HG03139 (cell line): ENCODE data around the gene KCNA2.

Experiments used
- ATAC-seq: cut with Tn5 transposase; IDR thresholded peaks from one replicate; pipeline ENCODE4 v1.9.1; 2021; ENCODE audit not compliant: unreplicated experiment

KCNA2 gene

DNA sequence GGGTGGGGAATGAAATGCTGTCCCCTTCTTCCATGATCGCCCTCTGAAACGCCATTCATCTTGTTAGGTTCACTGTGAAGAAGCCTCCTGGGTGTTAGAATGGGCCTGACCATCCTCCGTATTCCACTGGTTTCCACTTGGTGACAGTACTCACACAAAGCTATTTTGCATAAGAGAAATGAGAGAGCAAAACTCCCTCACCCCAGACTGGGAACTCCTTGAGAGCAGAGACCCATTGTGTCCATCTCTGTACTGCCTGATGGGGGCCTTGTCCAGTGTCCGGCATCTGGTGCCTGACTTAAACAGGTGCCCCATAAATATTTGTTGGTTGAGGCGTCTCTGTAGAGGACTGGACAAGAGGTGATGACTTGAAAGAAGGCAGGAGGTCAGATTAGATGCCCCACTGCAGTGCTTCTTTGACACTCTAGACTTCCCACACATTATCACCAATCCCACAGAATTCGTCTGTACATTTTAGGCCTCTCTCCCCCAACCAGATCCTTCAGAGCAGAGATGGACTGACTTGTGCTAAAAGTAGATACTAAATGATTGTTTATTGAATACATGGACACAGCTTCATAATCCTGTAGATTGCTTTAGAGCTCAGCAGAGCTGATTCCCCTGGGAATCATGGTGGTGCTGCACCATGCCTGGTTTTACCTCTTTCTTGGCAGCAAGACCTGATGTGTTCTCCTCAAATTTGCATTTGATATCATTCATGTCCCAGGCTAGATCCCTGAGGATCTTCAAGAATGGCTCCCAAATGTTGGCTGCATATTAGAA is 22.4 kb upstream of the KCNA2 start:
- no peak for ATAC-seq

DNA sequence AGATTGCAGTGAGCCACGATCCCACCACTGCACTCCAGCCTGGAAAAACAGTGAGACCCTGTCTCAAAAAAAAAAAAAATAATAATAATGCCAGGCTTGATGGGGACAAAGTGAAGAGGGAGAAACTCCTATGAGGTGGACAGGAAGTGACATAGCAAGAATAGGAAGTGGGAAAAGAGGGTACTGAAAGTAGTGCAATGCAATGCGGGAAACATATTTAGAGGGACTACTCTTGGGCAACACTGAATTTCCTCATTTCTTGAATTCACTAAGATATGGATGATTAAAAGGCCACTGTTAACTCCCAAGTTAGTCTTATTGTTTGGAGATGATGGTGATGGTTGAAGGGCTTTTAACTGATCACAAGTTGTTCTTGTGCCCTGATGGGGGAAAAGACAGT is 21.6 kb upstream of the KCNA2 start:
- ATAC-seq, result no peak

DNA sequence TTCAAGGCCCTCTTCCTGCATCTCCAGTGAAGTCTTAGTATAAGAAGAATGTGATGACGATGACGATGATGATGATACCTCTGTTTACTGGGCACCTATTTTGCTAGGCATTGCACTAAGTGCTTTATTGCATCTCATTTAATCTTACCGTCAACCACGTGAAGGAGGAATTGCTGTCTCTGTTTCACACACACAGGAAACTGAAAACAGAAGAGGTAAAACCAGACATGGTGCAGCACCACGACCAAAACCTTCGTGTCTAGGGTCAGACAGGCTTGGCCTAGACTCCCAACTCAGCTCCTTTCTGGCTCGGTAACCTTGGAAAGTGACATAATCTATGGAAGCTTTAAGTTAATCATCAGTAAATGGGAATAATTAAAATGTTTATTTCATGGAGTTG is 20.7 kb upstream of the KCNA2 start:
- ATAC-seq, result no peak

DNA sequence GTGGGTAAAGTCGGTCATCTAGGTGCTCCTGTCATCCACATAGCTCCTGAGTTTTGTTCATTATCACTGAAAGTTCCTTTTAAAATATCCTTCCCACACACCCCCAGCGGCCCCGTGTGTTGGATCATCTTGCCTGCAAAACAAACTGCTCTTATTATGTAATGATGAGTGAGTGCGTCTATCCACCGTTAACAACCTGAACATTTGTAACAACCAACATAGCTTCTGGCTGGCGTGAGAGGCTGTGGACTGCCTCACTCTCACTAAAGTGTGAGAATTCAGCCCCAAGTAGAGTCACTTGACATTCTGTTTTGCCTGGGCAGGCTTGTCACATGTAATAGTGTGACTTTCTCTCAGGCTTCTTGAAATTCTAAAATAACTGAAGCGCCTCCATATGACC is 14.5 kb upstream of the KCNA2 start:
- ATAC-seq, result no peak

DNA sequence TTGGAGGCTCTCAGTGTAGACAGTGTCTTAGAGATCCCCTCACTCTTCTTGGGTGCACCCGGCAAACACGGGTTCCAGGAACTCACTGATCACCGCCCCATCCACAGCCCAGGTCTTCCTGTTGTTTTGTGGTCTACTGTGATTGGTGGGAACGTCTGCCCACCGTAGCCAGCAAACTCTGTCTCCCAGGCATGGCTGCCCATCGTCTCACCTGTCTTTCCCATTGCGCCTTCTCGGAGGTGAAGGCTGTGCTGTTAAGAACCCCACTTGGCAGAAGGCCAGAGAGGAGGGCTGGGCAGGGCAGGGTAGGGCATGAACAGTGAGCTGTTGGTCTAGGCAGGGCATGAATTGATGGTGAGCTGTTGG is 14.1 kb upstream of the KCNA2 start:
- ATAC-seq, result no peak

DNA sequence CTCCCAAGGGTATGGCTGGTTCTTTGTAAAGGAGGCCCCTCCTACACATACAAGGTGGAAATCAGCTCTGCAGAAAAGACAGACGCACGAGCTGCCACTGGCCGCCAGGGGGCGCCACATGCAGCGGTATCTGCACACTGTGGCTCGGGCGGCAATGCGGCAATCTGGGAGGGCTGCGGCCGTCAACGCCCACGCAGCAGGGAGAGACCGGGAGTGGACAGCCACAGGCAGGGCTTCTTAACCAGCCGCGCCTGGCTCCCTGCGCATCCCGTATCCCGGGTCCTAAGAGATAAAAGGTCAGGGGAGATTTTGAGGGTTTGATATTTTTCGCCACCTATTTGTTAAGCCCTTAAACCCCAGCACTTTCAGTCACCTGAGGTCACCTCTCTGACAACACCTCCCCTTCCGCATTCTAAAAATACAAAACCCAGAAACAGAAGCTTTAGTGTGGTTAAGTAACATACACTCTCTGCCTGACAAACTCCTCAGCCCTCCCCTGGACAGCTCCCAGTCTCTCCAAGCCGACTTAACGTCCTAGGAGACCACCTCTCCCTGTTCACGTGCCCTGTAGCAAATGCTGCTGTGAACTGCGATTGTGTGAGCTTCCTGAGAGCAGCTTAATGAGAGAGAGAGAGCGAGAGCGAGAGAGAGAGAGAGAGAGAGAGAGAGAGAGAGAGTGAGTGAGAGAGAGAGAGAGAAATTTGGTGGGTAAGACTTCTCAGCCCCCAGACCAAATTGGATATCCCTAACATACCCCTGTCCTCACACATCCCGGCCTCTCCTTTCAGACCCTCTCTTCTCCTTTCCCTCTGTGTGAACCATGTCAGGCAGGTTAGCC is 13.5 kb upstream of the KCNA2 start:
- ATAC-seq, result peak; percentile 66

DNA sequence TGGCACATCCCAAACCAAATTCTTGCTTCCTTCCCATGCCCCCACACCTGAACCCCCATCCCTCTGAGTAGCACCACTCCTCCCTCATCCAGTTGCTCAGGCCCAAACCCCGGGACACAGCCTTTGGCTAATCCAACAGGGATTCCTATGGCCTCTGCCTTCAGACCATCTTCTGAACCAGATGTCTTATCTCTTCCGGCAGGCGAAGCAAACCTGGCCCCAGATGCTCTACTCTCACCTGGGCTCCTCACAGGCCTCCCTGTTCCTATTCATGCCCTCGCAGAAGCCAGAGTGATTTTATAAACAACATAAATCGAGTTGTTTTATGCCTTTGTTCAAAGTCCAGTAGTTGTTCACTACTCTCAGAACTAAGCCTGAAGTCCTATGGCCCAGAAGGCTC is 12.5 kb upstream of the KCNA2 start:
- no peak for ATAC-seq

DNA sequence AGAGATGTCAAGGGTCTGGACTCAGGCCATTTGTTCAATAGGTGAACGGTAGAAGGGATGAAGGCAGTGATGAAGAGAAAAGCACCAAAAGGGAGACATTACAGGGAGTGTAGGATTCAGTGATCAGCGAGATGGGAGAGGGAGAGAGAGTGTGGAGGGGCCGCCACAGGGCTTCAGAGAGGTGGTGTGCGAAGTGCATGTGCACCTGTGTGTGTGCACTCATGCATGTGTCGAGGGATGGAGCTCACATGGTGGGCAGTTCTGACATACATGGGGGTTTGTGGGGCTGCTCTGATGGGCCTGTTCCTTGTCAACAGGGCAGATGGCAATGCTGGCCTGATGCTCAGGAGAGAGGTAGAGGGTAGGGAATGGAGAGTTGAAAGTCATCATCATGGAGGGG is 11.4 kb upstream of the KCNA2 start:
- ATAC-seq, result no peak

DNA sequence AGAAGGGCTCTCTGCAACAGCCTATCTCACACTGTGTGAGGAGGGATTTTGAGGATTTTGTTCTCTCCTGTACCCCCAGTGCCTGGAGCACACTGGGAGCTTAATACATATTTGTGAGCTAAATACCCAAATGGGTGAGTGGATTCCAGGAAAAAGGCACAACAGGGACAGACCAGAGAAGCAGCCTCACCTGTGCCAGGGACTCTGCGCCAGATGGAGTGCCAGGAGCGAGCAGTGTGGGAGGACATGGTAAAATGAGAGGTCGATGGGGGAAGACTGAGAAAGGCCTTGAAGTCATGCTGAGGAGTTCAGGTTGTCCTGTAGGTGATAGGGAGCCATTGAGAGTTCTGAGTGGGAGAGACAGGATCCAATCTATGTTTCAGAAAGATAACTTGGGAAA is 11.0 kb upstream of the KCNA2 start:
- no peak for ATAC-seq

- no peak for ATAC-seq
These were observed 10.4 kb upstream of the KCNA2 start for GRCh38 chr1:110616587-110616986.

- ATAC-seq, result no peak
These were observed 9.5 kb upstream of the KCNA2 start for GRCh38 chr1:110615548-110616130.

DNA sequence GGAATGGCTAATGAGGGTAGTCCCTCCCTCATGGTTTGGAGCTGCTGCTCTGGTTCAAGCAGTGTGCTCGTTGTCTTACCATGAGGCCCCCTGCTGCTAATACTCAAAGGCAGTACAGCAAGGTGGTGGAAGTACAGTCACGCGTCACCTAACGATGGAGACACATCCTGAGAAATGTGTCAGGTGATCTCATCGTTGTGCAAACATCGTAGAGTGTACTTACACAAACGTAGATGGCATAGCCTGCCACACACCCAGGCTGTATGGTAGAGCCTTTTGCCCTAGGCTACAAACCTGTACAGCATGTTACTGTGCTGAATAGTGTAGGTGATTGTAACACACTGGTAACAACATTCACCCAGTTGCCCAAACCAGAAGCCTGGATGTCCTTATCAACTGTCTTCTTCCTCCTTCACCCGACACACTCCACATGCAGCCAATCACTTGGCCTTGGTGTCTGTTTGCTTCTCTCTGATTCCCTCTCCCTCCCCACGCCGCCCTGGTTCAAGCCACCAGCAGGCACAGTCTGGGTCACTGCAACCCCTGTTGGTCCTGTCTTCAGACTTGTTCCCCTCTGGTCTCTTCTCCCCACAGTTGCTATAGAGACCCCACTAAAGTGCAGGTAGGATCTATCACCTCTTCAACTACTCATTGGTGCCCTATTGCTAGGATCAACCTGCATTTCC is 6.0 kb upstream of the KCNA2 start:
- ATAC-seq, result no peak

DNA sequence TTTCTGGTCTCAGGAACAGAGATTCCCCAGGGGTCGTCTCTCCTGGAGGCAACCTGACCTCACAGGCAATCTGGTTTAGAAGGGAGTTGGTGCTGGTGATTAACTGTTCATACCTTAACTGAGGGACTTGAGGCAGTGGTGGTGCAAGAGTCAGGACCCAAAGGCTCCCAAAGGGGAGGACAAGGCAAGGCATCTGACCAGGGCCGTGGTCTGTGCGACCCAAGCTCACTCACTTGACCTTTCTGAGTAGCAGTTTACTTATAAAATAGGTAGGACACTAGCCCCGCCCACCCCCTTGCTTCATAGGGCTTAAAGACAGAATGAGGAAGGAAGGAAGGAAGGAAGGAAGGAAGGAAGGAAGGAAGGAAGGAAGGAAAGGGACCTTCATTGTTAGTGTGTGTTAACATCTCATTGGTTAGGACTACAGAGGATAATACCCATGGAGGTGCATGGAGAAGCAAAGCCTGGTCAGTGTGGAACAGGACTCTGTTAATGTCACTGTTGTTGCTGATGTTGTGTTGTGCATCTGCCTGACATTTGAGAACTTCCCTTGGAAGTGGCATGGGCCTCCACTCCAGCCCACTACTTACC is 4.6 kb upstream of the KCNA2 start:
- ATAC-seq, result no peak

GRCh38 chr1:110610084-110610483 is 3.9 kb upstream of the KCNA2 start:
- no peak for ATAC-seq

DNA sequence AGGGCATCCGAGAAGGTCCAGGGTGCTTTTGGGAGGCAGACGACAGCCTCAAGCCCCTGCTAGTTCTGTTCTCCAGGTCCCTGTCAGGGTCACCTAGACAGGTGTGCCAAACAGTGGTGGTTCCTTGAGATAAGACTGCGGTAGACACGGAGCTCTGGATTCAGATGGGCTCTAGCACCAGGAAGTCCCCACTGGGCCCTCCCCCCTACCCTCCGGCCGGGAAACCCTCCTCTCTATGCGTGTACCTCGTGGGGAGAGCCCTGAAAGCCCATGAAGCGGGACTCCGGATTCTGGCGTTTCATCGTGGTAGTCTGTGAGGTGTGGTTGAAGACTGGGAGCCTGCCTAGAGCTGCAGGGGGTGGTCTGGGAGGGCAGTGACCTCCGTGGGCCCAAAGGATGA is 2.1 kb upstream of the KCNA2 start:
- no peak for ATAC-seq

- ATAC-seq, result no peak
These were observed 1.5 kb upstream of the KCNA2 start for GRCh38 chr1:110607536-110608230.

- no peak for ATAC-seq
These were observed 738 bp upstream of the KCNA2 start for GRCh38 chr1:110606657-110607535.

DNA sequence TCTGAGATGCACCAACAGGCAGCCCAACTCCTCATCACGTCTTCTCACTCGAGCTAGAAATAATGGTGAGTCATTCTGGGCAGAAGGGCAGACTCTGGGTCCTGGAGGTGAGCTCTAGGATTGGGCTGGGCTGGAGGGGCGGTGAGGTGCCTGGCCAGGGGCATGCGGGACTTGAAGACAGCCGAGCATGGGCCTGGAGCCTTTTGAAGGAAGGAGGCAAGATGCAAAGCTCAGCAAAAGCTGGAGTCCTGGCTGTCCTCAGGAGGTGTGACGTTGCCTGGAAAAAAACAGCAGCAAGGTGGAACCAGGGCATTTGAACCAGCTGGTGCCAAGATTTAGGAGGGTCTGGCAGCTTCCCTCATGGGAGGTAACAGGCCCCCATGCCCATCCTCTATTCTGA is 712 bp downstream of the KCNA2 start:
- no peak for ATAC-seq

GRCh38 chr1:110604586-110605148 is 1.5 kb downstream of the KCNA2 start:
- ATAC-seq, result no peak
